Colonic mucosa (tissue), 4 donors: Measurements from ENCODE around the gene BCAS1. TPM values are rescaled to one million over a fixed set of nuclear protein-coding genes. Genes with fewer than 3 reads are reported as not detected.
"Not testable (repeated sequence)": the region's sequence is repeated elsewhere in the genome, so short reads cannot be mapped to it uniquely, and the experiment has no call there.

Source experiments
- DNase-seq: peaks from one replicate; pipeline ENCODE4 v3.0.0-alpha.2; 2020
- H3K27ac ChIP-seq: fragments of 200-600 bp; one replicate; pipeline ENCODE4 v1.8.0; 2021
- H3K27me3 ChIP-seq: fragments of 200-600 bp; one replicate; pipeline ENCODE4 v1.8.0; 2021
- H3K36me3 ChIP-seq: fragments of 200-600 bp; one replicate; pipeline ENCODE4 v1.8.0; 2021
- H3K4me1 ChIP-seq: fragments of 200-600 bp; one replicate; pipeline ENCODE4 v1.8.0; 2021; ENCODE audit warnings: mild to moderate bottlenecking
- H3K4me3 ChIP-seq: fragments of 200-600 bp; one replicate; pipeline ENCODE4 v1.8.0; 2021
- H3K9ac ChIP-seq, 2 donors: one replicate each; pipeline ENCODE4 v1.7.0; 2013; ENCODE audit warnings: control low read depth in 2 of 2, low read depth in 2 of 2, low read length in 2 of 2
- H3K9me3 ChIP-seq: fragments of 200-600 bp; one replicate; pipeline ENCODE4 v1.8.0; 2021
- CTCF ChIP-seq: fragments of 200-600 bp; IDR thresholded peaks from one replicate; pipeline ENCODE4 v1.8.0; 2022; ENCODE audit warnings: antibody characterized with exemption, mild to moderate bottlenecking
- intact Hi-C: fragments of 100-400 bp; cut with DNase I; formaldehyde crosslinking; loops from one replicate; pipeline ENCODE4 v1.14.1; 2022
- total RNA-seq, 2 donors: library from RNA; stranded (reverse); fragmentation: NEBNext Ultra II Directional in 1 of 2; extraction: Animal tissue kit (Norgen Biotek cat#: 25700) in 1 of 2; gene quantifications; one replicate each; pipeline ENCODE4 v1.2.1, GENCODE V29; 2021
- donor health status: healthy.
- donor health status: DM: no; HTN: no; CAD: no.
- donor health status: DM: no; HTN: no; CAD: no.

The BCAS1 gene
- total RNA-seq, 2 donors from 2014 or later: 67.9 to 154 TPM

GRCh38 chr20:53937929-53938367 lies 132.4 kb downstream of the BCAS1 start:
- no peaks in the 10 kb centered on the region for H3K27me3 ChIP-seq
- H3K27ac ChIP-seq: no peak overlapping the region
- H3K9me3 ChIP-seq: no peaks in the 10 kb centered on the region
- intact Hi-C loops: no loop called here
- H3K9ac ChIP-seq: peak overlapping the region in 1 of 2 donors; percentile 4
- H3K4me1 ChIP-seq: peaks cover 16% of the 10 kb centered on the region
- no peak overlapping the region for H3K4me3 ChIP-seq
- H3K36me3 ChIP-seq: no peaks in the 10 kb centered on the region
- TF ChIP-seq CTCF: no peak
- no peak for DNase-seq

DNA sequence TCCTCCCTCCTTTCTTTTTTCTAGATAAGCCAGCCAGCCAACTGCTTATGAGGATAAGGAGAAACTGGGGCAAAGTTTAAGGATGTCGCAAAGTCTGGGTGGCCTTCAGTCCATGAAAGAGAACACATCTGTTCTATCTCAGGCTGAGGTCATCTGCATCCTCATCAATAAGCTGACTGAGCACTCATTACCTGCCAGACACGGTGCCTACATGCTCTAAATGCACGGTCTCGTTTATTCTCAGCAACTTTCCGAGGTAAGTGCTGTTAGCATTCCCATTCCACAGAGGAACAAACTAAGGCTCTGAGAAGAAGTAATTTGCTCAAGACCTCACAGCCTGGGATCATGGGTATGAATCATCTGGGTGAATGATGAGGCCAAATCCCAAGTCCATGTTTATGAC lies 133.1 kb downstream of the BCAS1 start:
- Histone ChIP-seq H3K9me3 (no peaks in the 10 kb centered on the region), H3K36me3 (no peaks in the 10 kb centered on the region), H3K4me1 (peaks cover 16% of the 10 kb centered on the region), H3K9ac (no peak overlapping the region), H3K27me3 (no peaks in the 10 kb centered on the region), H3K27ac (no peak overlapping the region), H3K4me3 (no peak overlapping the region)
- intact Hi-C loops: no loop called here
- TF ChIP-seq CTCF: no peak
- DNase-seq: no peak

DNA sequence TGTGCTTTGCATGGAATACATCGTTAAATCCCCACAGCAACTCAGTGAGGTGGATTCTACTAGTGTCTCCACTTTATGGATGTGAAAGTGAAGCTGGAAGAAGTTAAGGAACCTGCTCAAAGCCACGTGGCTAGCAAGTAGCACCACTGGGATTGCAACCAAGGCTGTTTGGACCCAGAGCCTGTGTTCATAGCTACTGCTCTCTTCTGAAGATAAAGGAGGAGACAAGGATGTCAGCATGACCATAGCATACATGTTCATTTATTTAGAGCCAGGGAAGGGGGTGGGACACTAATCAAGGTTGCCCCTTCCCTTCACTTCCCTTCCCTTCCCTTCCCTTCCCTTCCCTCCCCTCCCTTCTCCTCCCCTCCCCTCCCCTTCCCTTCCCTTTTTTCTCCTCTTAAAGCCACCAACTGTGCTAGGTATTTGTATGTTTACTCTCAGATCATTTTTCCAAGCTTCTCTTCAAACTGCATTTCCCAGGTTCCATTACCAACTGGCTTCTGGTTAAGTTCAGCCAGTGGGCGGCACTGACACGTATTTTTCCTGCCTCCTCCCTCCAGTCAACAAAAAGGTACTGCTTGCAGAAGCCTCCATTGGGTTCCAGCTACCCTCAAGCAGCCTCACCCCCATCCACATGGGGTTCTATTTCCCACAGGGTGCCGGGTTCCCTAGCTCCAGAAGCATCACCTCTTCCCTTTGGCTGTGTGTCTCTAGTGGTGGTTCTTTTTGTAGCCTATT lies 134.9 kb downstream of the BCAS1 start:
- Histone ChIP-seq H3K9me3 (no peaks in the 10 kb centered on the region), H3K36me3 (no peaks in the 10 kb centered on the region), H3K4me3 (no peak overlapping the region), H3K27me3 (no peaks in the 10 kb centered on the region), H3K9ac (no peak overlapping the region), H3K27ac (peak overlapping the region; percentile 45), H3K4me1 (peaks cover 9% of the 10 kb centered on the region)
- intact Hi-C loops: no loop called here
- no peak for DNase-seq
- no peak for TF ChIP-seq CTCF

DNA sequence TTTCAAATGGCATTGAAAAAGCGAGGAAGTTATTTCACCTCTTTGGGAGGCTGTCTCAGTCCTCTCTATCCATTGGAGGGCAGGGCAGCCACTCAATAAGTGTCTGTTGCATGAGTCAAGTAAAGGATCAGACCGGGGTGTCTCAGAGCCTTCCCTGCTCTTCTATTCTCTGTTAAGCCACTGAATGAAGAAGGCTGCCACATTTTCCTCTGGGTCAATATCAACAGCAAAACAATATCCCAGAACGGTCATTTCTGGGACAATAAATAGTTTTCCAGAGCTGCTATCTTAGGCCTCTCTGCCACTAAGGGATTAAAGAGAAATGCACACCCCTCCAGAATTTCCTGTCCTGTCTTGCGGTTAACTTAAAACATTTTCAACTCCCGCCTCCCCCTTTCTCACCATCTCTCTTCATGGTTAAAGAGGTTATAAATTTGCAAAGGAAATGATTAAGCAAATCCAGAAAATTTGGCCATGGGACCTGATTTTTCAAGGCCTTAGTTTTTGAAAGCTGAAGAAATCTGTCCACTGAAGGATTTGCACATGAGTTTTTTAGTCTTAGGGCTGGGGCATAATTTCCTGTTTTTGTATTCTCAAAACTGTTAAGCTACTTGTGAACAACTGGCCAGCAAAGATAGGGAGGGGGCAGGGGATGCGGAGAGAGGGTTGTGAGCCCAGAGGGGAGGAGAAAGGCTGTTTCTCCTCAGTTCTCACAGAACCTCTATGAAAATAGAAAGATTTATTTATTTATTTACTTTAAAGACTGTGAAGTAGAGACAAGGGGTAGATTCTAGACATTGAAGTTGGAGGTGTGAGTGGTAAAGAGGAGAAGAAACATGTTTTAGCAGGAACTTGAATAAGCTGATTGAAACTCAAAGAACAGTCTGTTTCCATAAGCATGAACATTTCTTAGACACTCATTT lies 135.7 kb downstream of the BCAS1 start:
- Histone ChIP-seq H3K4me1 (peaks cover 8% of the 10 kb centered on the region), H3K36me3 (no peaks in the 10 kb centered on the region), H3K27me3 (no peaks in the 10 kb centered on the region), H3K9me3 (no peaks in the 10 kb centered on the region), H3K4me3 (no peak overlapping the region), H3K9ac (peak overlapping the region; percentile 6 to 49), H3K27ac (peak overlapping the region; percentile 45)
- no peak for DNase-seq
- TF ChIP-seq CTCF: no peak
- intact Hi-C loops: no loop called here

GRCh38 chr20:53933232-53933846 lies 137.1 kb downstream of the BCAS1 start:
- no peak for TF ChIP-seq CTCF
- H3K27me3 ChIP-seq: no peaks in the 10 kb centered on the region
- H3K9me3 ChIP-seq: no peaks in the 10 kb centered on the region
- no peaks in the 10 kb centered on the region for H3K36me3 ChIP-seq
- no peak overlapping the region for H3K9ac ChIP-seq
- DNase-seq: no peak
- no peaks in the 10 kb centered on the region for H3K4me1 ChIP-seq
- intact Hi-C loops: no loop called here
- no peak overlapping the region for H3K27ac ChIP-seq
- H3K4me3 ChIP-seq: no peak overlapping the region

GRCh38 chr20:53932655-53933192 lies 137.7 kb downstream of the BCAS1 start:
- H3K9me3 ChIP-seq, H3K9ac ChIP-seq, H3K27ac ChIP-seq, H3K27me3 ChIP-seq, intact Hi-C loops, H3K36me3 ChIP-seq, H3K4me1 ChIP-seq, H3K4me3 ChIP-seq, DNase-seq: not testable (repeated sequence)
